C4-2B (cell line): ENCODE results near the gene NAV3.

Experiments
- H3K27ac ChIP-seq: fragments of 450-650 bp; 2 replicates; pipeline ENCODE4 v1.5.1; 2017
- CTCF ChIP-seq: fragments of 450-650 bp; conservative IDR thresholded peaks from 2 replicates; pipeline ENCODE4 v1.5.1; 2017; ENCODE audit warnings: mild to moderate bottlenecking
- ZFX ChIP-seq: fragments of 450-650 bp; IDR thresholded peaks from 2 replicates; pipeline ENCODE4 v1.6.1; 2017

Gene NAV3

GRCh38 chr12:77979597-77980250 is 149.0 kb downstream of the NAV3 start:
- TF ChIP-seq ZFX (no peak), CTCF (no peak)
- no peak overlapping the region for H3K27ac ChIP-seq

- TF ChIP-seq ZFX (no peak), CTCF (no peak)
- H3K27ac ChIP-seq, result no peak overlapping the region
Measured at GRCh38 chr12:77980782-77981181, 150.1 kb downstream of the NAV3 start.

- TF ChIP-seq CTCF (no peak), ZFX (no peak)
- no peak overlapping the region for H3K27ac ChIP-seq
Measured at GRCh38 chr12:77983859-77984258, 153.2 kb downstream of the NAV3 start.

GRCh38 chr12:77992760-77993159 is 162.1 kb downstream of the NAV3 start:
- H3K27ac ChIP-seq, result no peak overlapping the region
- no peak for TF ChIP-seq CTCF
- no peak for TF ChIP-seq ZFX

GRCh38 chr12:77993658-77994057 is 163.0 kb downstream of the NAV3 start:
- TF ChIP-seq ZFX (no peak), CTCF (no peak)

GRCh38 chr12:77995436-77996167 is 164.9 kb downstream of the NAV3 start:
- no peak for TF ChIP-seq CTCF
- no peak for TF ChIP-seq ZFX
- H3K27ac ChIP-seq, result no peak overlapping the region

More at GRCh38 chr12:77993658-77994057, 163.0 kb downstream of the NAV3 start:
- no peak overlapping the region for H3K27ac ChIP-seq

GRCh38 chr12:77996670-77997069 is 166.0 kb downstream of the NAV3 start:
- peak; percentile 52 for TF ChIP-seq CTCF
- no peak for TF ChIP-seq ZFX
- H3K27ac ChIP-seq, result no peak overlapping the region
